Caco-2 (cell line): ENCODE results near the gene PPIL1. TPM values are rescaled to one million over a fixed set of nuclear protein-coding genes. Genes with fewer than 3 reads are reported as not detected.

ENCODE experiments used
- BruUV-seq: library from RNA; stranded (reverse); fragments of 400-500 nt; replicated peaks from 2 replicates; lab custom pipeline; 2021; lab: Mats Ljungman, UMichigan
- CTCF ChIA-PET: fragments of 300-600 bp; sonication (Branson Sonifier 250); formaldehyde crosslinking; loops from one replicate; lab custom pipeline; 2022; ENCODE audit warnings: antibody characterized with exemption; lab: Charles Lee
- POLR2A ChIA-PET: fragments of 300-600 bp; sonication (Branson Sonifier 250); formaldehyde crosslinking; loops from one replicate; lab custom pipeline; 2022; ENCODE audit warnings: antibody characterized with exemption; lab: Charles Lee
- DNase-seq, 2 experiments: peaks; one replicate each; pipeline versions ENCODE4 v3.0.0 to v3.0.0-alpha.2; 2020 to 2022
- H3K27me3 ChIP-seq: replicated peaks from 2 replicates; pipeline ENCODE4 v1.6.0; 2011; ENCODE audit warnings: low read length; ENCODE audit not compliant: control insufficient read depth, insufficient read depth
- H3K36me3 ChIP-seq: 2 replicates; pipeline ENCODE4 v1.5.1; 2011; ENCODE audit warnings: low read length; ENCODE audit not compliant: control insufficient read depth, insufficient read depth
- H3K4me1 ChIP-seq: fragments of 250-450 bp; sonication (Bioruptor Pico); 2 replicates; pipeline ENCODE4 v1.5.1; 2020; ENCODE audit warnings: mild to moderate bottlenecking
- H3K4me3 ChIP-seq: 2 replicates; pipeline ENCODE4 v1.5.1; 2011; ENCODE audit warnings: low read depth, mild to moderate bottlenecking, control low read depth, low read length
- H3K9me3 ChIP-seq: fragments of 250-450 bp; sonication (Bioruptor Pico); 2 replicates; pipeline ENCODE4 v1.5.1; 2020; ENCODE audit warnings: mild to moderate bottlenecking, moderate library complexity
- H3K27ac Mint-ChIP-seq: one replicate; pipeline ENCODE4 v1.8.0; 2022; ENCODE audit warnings: mixed read lengths; ENCODE audit not compliant: unreplicated experiment
- H3K27me3 Mint-ChIP-seq: one replicate; pipeline ENCODE4 v1.8.0; 2022; ENCODE audit warnings: mixed read lengths; ENCODE audit not compliant: insufficient read depth, unreplicated experiment
- H3K36me3 Mint-ChIP-seq: one replicate; pipeline ENCODE4 v1.8.0; 2022; ENCODE audit warnings: mild to moderate bottlenecking, mixed read lengths; ENCODE audit not compliant: insufficient read depth, unreplicated experiment
- H3K4me1 Mint-ChIP-seq: one replicate; pipeline ENCODE4 v1.8.0; 2022; ENCODE audit warnings: low read depth, mixed read lengths; ENCODE audit not compliant: unreplicated experiment
- H3K4me3 Mint-ChIP-seq: one replicate; pipeline ENCODE4 v1.8.0; 2022; ENCODE audit warnings: mild to moderate bottlenecking, moderate library complexity, mixed read lengths; ENCODE audit not compliant: unreplicated experiment
- H3K9me3 Mint-ChIP-seq: one replicate; pipeline ENCODE4 v1.8.0; 2022; ENCODE audit warnings: mixed read lengths; ENCODE audit not compliant: unreplicated experiment
- CTCF ChIP-seq, 2 experiments: fragments of 200-600 bp in 1 of 2; IDR thresholded peaks; 1 replicate in 1 of 2; 2 replicates in 1 of 2; pipeline versions ENCODE4 v1.5.1 to v1.8.0; 2011 to 2022; ENCODE audit warnings: antibody characterized with exemption in 1 of 2, control low read depth in 1 of 2, inconsistent platforms in 1 of 2, low read depth in 1 of 2, low read length in 1 of 2, mild to moderate bottlenecking in 1 of 2, moderate library complexity in 1 of 2; ENCODE audit not compliant: insufficient read depth in 1 of 2, severe bottlenecking in 1 of 2, unreplicated experiment in 1 of 2
- intact Hi-C: fragments of 100-400 bp; cut with micrococcal nuclease; formaldehyde crosslinking; loops from one replicate; pipeline ENCODE4 v1.10.0; 2022; ENCODE audit not compliant: unreplicated experiment
- total RNA-seq: library from RNA; stranded (reverse); gene quantifications from 2 replicates; pipeline ENCODE4 v1.2.3, GENCODE V29; 2022

The PPIL1 gene
- total RNA-seq, 1 experiment from 2014 or later = 61.2 TPM

- TF ChIP-seq CTCF (IDR thresholded peaks at IDR 0.05; ENCODE audit: insufficient read depth in 1 of 2, low read depth in 1 of 2, low read length in 1 of 2, severe bottlenecking in 1 of 2, unreplicated experiment in 1 of 2) = no peak
- Mint-ChIP-seq H3K9me3 (no peaks in the 10 kb centered on the region), H3K27ac (no peak overlapping the region), H3K4me3 (no peak overlapping the region), H3K4me1 (peaks cover 7% of the 10 kb centered on the region), H3K27me3 (no peaks in the 10 kb centered on the region), H3K36me3 (no peaks in the 10 kb centered on the region)
- BruUV-seq = no TSS peak
- no peaks in the 10 kb centered on the region for H3K36me3 ChIP-seq
- no peak overlapping the region for H3K4me3 ChIP-seq
- no peak for DNase-seq
- H3K9me3 ChIP-seq = no peaks in the 10 kb centered on the region
- H3K4me1 ChIP-seq = peaks cover 16% of the 10 kb centered on the region
- ChIA-PET POLR2A (no interaction called here), CTCF (no interaction called here)
- intact Hi-C loops = loop anchor here (10.0 kb wide), 1 partner anchor 289 kb away; no protein-coding TSS in a partner anchor
- no peaks in the 10 kb centered on the region for H3K27me3 ChIP-seq
Observed at GRCh38 chr6:36915599-36915998, 41.0 kb upstream of the PPIL1 start.

GRCh38 chr6:36914227-36914794, 39.7 kb upstream of the PPIL1 start:
- intact Hi-C loops = loop anchor here (1.0 to 10.0 kb wide), 3 partner anchors 29 to 290 kb away; partner anchors contain the start of gene C6orf89
- peak; percentile 39 to 54 for TF ChIP-seq CTCF (IDR thresholded peaks at IDR 0.05; ENCODE audit: insufficient read depth in 1 of 2, low read depth in 1 of 2, low read length in 1 of 2, severe bottlenecking in 1 of 2, unreplicated experiment in 1 of 2)
- Histone ChIP-seq H3K9me3 (no peaks in the 10 kb centered on the region), H3K36me3 (no peaks in the 10 kb centered on the region), H3K27me3 (no peaks in the 10 kb centered on the region), H3K4me1 (peaks cover 16% of the 10 kb centered on the region), H3K4me3 (no peak overlapping the region)
- BruUV-seq = no TSS peak
- POLR2A ChIA-PET = interaction anchor here (0.6 to 1.9 kb wide), 6 partner anchors 10 to 612 kb away, joined by 3 to 13 read pairs (median 5); partner anchors contain the start of gene MTCH1
- Mint-ChIP-seq H3K4me3 (no peak overlapping the region), H3K9me3 (no peaks in the 10 kb centered on the region), H3K36me3 (no peaks in the 10 kb centered on the region), H3K27ac (peak overlapping the region; percentile 34), H3K27me3 (no peaks in the 10 kb centered on the region), H3K4me1 (peaks cover 7% of the 10 kb centered on the region)
- peak; percentile 63 to 75 for DNase-seq
- CTCF ChIA-PET = interaction anchor here (0.6 to 1.5 kb wide), 14 partner anchors 22 to 735 kb away, joined by 3 to 21 read pairs (median 4); partner anchors contain the start of gene C6orf89

GRCh38 chr6:36913082-36913481, 38.5 kb upstream of the PPIL1 start:
- Mint-ChIP-seq H3K4me3 (no peak overlapping the region), H3K27ac (no peak overlapping the region), H3K4me1 (peaks cover 7% of the 10 kb centered on the region), H3K36me3 (no peaks in the 10 kb centered on the region), H3K9me3 (no peaks in the 10 kb centered on the region), H3K27me3 (no peaks in the 10 kb centered on the region)
- H3K9me3 ChIP-seq = no peaks in the 10 kb centered on the region
- no peaks in the 10 kb centered on the region; the same call in 1 of the 2 replicates for H3K36me3 ChIP-seq
- no peaks in the 10 kb centered on the region for H3K27me3 ChIP-seq
- ChIA-PET POLR2A (interaction anchor here (1.9 kb wide), 1 partner anchor 73 kb away, joined by 13 read pairs; the partner anchor contains the start of gene MTCH1), CTCF (interaction anchor here (1.5 kb wide), 1 partner anchor 21 kb away, joined by 5 read pairs; no protein-coding TSS in a partner anchor)
- DNase-seq = no peak
- BruUV-seq = no TSS peak
- intact Hi-C loops = loop anchor here (10.0 kb wide), 1 partner anchor 292 kb away; no protein-coding TSS in a partner anchor
- H3K4me3 ChIP-seq = no peak overlapping the region
- TF ChIP-seq CTCF (IDR thresholded peaks at IDR 0.05; ENCODE audit: insufficient read depth in 1 of 2, low read depth in 1 of 2, low read length in 1 of 2, severe bottlenecking in 1 of 2, unreplicated experiment in 1 of 2) = no peak
- H3K4me1 ChIP-seq = peaks cover 16% of the 10 kb centered on the region
